ENCODE results near the gene SLC25A34.

The SLC25A34 gene

GRCh38 chr1:15728937-15729657, 7.0 kb upstream of the SLC25A34 start:
- ChIA-PET CTCF (interaction anchor here (1.0 to 1.9 kb wide), 3 partner anchors 9 to 13 kb away, joined by 3 to 8 read pairs (median 3); no protein-coding TSS in a partner anchor), POLR2A (no interaction called here)
- no peak for DNase-seq (ENCODE audit: low read depth, low spot score)
- TF ChIP-seq CTCF (IDR thresholded peaks at IDR 0.05; ENCODE audit: insufficient read depth, low read length, missing control alignments): no peak
- no peak overlapping the region for H3K4me3 ChIP-seq (ENCODE audit: low read depth, low read length)

GRCh38 chr1:15730423-15730822, 5.6 kb upstream of the SLC25A34 start:
- CTCF ChIA-PET: interaction anchor here (1.1 kb wide), 1 partner anchor 11 kb away, joined by 3 read pairs; no protein-coding TSS in a partner anchor
- no peak overlapping the region for H3K4me3 ChIP-seq (ENCODE audit: low read depth, low read length)
- TF ChIP-seq CTCF (IDR thresholded peaks at IDR 0.05; ENCODE audit: insufficient read depth, low read length, missing control alignments): no peak
- POLR2A ChIA-PET: no interaction called here
- no peak for DNase-seq (ENCODE audit: low read depth, low spot score)

- no peak overlapping the region for H3K4me3 ChIP-seq (ENCODE audit: low read depth, low read length)
- ChIA-PET CTCF (interaction anchor here (0.9 kb wide), 1 partner anchor 10 kb away, joined by 4 read pairs; no protein-coding TSS in a partner anchor), POLR2A (no interaction called here)
- TF ChIP-seq CTCF (IDR thresholded peaks at IDR 0.05; ENCODE audit: insufficient read depth, low read length, missing control alignments): no peak
- DNase-seq (ENCODE audit: low read depth, low spot score): no peak
Measured at GRCh38 chr1:15730936-15731335, 5.1 kb upstream of the SLC25A34 start.

GRCh38 chr1:15731735-15732685, 4.0 kb upstream of the SLC25A34 start:
- CTCF ChIA-PET: interaction anchor here (0.9 to 1.3 kb wide), 3 partner anchors 10 to 136 kb away, joined by 3 to 4 read pairs (median 4); no protein-coding TSS in a partner anchor
- POLR2A ChIA-PET: no interaction called here
- no peak for TF ChIP-seq CTCF (IDR thresholded peaks at IDR 0.05; ENCODE audit: insufficient read depth, low read length, missing control alignments)

GRCh38 chr1:15732686-15733081, 3.4 kb upstream of the SLC25A34 start:
- ChIA-PET POLR2A (no interaction called here), CTCF (interaction anchor here (0.9 to 1.3 kb wide), 2 partner anchors 11 to 137 kb away, joined by 3 to 4 read pairs; no protein-coding TSS in a partner anchor)
- DNase-seq (ENCODE audit: low read depth, low spot score): no peak
- TF ChIP-seq CTCF (IDR thresholded peaks at IDR 0.05; ENCODE audit: insufficient read depth, low read length, missing control alignments): no peak
- no peak overlapping the region for H3K4me3 ChIP-seq (ENCODE audit: low read depth, low read length)

More at GRCh38 chr1:15731735-15732685, 4.0 kb upstream of the SLC25A34 start:
- no peak for DNase-seq (ENCODE audit: low read depth, low spot score)
- no peak overlapping the region for H3K4me3 ChIP-seq (ENCODE audit: low read depth, low read length)
